ENCODE results near the gene YBX1.
"Not testable (repeated sequence)": the region's sequence is repeated elsewhere in the genome, so short reads cannot be mapped to it uniquely, and the experiment has no call there.

YBX1 gene

GRCh38 chr1:42748461-42749410, 66.5 kb downstream of the YBX1 start:
- H3K27ac ChIP-seq (ENCODE audit: low read depth, low read length, poor library complexity, severe bottlenecking): no peak overlapping the region
- no peaks in the 10 kb centered on the region for H4K20me1 ChIP-seq (ENCODE audit: insufficient read depth, low read length)
- H3K9me3 ChIP-seq (ENCODE audit: low read length): no peaks in the 10 kb centered on the region
- TF ChIP-seq CTCF (IDR thresholded peaks at IDR 0.05; ENCODE audit: low read length) (no peak), EZH2 (IDR thresholded peaks at IDR 0.05; ENCODE audit: borderline replicate concordance, low read length) (no peak)
- no peaks in the 10 kb centered on the region for H3K79me2 ChIP-seq (ENCODE audit: insufficient read depth, low read length)
- H3K9ac ChIP-seq (ENCODE audit: low read length): no peak overlapping the region
- H3K4me3 ChIP-seq (ENCODE audit: low read depth, low read length, poor library complexity, severe bottlenecking): no peak overlapping the region
- no peak overlapping the region for H2AFZ ChIP-seq (ENCODE audit: low read length)
- no peaks in the 10 kb centered on the region for H3F3A ChIP-seq (ENCODE audit: insufficient read depth, low read length)
- no peaks in the 10 kb centered on the region for H3K27me3 ChIP-seq (ENCODE audit: insufficient read depth, low read length)
- H3K36me3 ChIP-seq (ENCODE audit: insufficient read depth, low read length): peaks cover 43% of the 10 kb centered on the region
- H3K4me2 ChIP-seq (ENCODE audit: low read length): no peak overlapping the region
- H3K9me2 ChIP-seq (ENCODE audit: low read depth, low read length): no peaks in the 10 kb centered on the region
- no peaks in the 10 kb centered on the region for H3K4me1 ChIP-seq (ENCODE audit: insufficient read depth, low read length, severe bottlenecking)

- H3K79me2 ChIP-seq (ENCODE audit: insufficient read depth, low read length): no peaks in the 10 kb centered on the region
- no peaks in the 10 kb centered on the region for H4K20me1 ChIP-seq (ENCODE audit: insufficient read depth, low read length)
- no peaks in the 10 kb centered on the region for H3K4me1 ChIP-seq (ENCODE audit: insufficient read depth, low read length, severe bottlenecking)
- H3K9me3 ChIP-seq (ENCODE audit: low read length): no peaks in the 10 kb centered on the region
- no peaks in the 10 kb centered on the region for H3K27me3 ChIP-seq (ENCODE audit: insufficient read depth, low read length)
- TF ChIP-seq CTCF (IDR thresholded peaks at IDR 0.05; ENCODE audit: low read length): no peak
- TF ChIP-seq EZH2 (IDR thresholded peaks at IDR 0.05; ENCODE audit: borderline replicate concordance, low read length): no peak
- no peaks in the 10 kb centered on the region for H3F3A ChIP-seq (ENCODE audit: insufficient read depth, low read length)
- H3K4me3 ChIP-seq (ENCODE audit: low read depth, low read length, poor library complexity, severe bottlenecking): no peak overlapping the region
- H3K9ac ChIP-seq (ENCODE audit: low read length): no peak overlapping the region
- no peak overlapping the region for H2AFZ ChIP-seq (ENCODE audit: low read length)
- H3K4me2 ChIP-seq (ENCODE audit: low read length): no peak overlapping the region
- no peaks in the 10 kb centered on the region for H3K9me2 ChIP-seq (ENCODE audit: low read depth, low read length)
- H3K27ac ChIP-seq (ENCODE audit: low read depth, low read length, poor library complexity, severe bottlenecking): no peak overlapping the region
- peaks cover 56% of the 10 kb centered on the region for H3K36me3 ChIP-seq (ENCODE audit: insufficient read depth, low read length)
These were observed 67.8 kb downstream of the YBX1 start for GRCh38 chr1:42750041-42750440.

- H3K4me1 ChIP-seq (ENCODE audit: insufficient read depth, low read length, severe bottlenecking); H4K20me1 ChIP-seq (ENCODE audit: insufficient read depth, low read length); H3K27ac ChIP-seq (ENCODE audit: low read depth, low read length, poor library complexity, severe bottlenecking); H3K9me3 ChIP-seq (ENCODE audit: low read length); H3F3A ChIP-seq (ENCODE audit: insufficient read depth, low read length); H3K27me3 ChIP-seq (ENCODE audit: insufficient read depth, low read length); H2AFZ ChIP-seq (ENCODE audit: low read length); H3K9me2 ChIP-seq (ENCODE audit: low read depth, low read length); H3K9ac ChIP-seq (ENCODE audit: low read length); H3K4me3 ChIP-seq (ENCODE audit: low read depth, low read length, poor library complexity, severe bottlenecking); H3K79me2 ChIP-seq (ENCODE audit: insufficient read depth, low read length); H3K4me2 ChIP-seq (ENCODE audit: low read length): not testable (repeated sequence)
- peaks cover 58% of the 10 kb centered on the region for H3K36me3 ChIP-seq (ENCODE audit: insufficient read depth, low read length)
These were observed 69.4 kb downstream of the YBX1 start for GRCh38 chr1:42751511-42752070.
